Measurements from ENCODE around the gene CNTNAP1. TPM values are rescaled to one million over a fixed set of nuclear protein-coding genes. Genes with fewer than 3 reads are reported as not detected.
A peak's percentile ranks its signal among the peaks of the same experiment; 100 is the strongest.

The CNTNAP1 gene
- total and polyA plus RNA-seq, 10 of the 15 experiments (the other 5 are each of a cell fraction or from before 2014, with no cell fraction given): 0.95 to 29.9 (median 10.4) TPM

- SMC1A ChIA-PET (ENCODE audit: uncharacterized antibody, unreplicated experiment): interaction anchor here (1.0 to 1.9 kb wide), 11 partner anchors 21 to 106 kb away, joined by 3 to 14 read pairs (median 6); partner anchors contain the start of genes PSMC3IP and RETREG3
- in situ Hi-C loops (cut with MboI) (no loop called here), intact Hi-C loops (cut with micrococcal nuclease; ENCODE audit: unreplicated experiment) (loop anchor here (5.0 kb wide), 1 partner anchor 79 kb away; the partner anchor contains the start of gene RAMP2)
- WGBS (ENCODE audit: insufficient coverage, insufficient replicate concordance, low lambda C conversion rate, missing lambda C conversion rate): 5% methylated on average over 33 of the region's 34 CpGs
- DNase-seq (ENCODE audit: low read depth, low spot score) (no peak), FAIRE-seq (peak; percentile 41), ATAC-seq (peak; percentile 6)
- no peaks in the 10 kb centered on the region; the same call in 2 of the 3 replicates for H3K9me3 ChIP-seq (replicated peaks; ENCODE audit: control insufficient read depth, insufficient read depth, low read length)
- RAD21 ChIA-PET (ENCODE audit: unreplicated experiment): interaction anchor here (0.8 to 2.4 kb wide), 14 partner anchors 9 to 142 kb away, joined by 3 to 32 read pairs (median 6); partner anchors contain the start of genes BECN1, PSMC3IP and RAMP2
- H3K9ac ChIP-seq (ENCODE audit: control insufficient read depth, insufficient read depth, low read length): peak overlapping the region; percentile 84
- H3K4me3 ChIP-seq: peak overlapping the region; percentile 92
- CTCF ChIA-PET: interaction anchor here (0.6 to 3.3 kb wide), 13 partner anchors 9 to 324 kb away, joined by 3 to 32 read pairs (median 6); partner anchors contain the start of genes BECN1 and PSMC3IP
- H3K27ac ChIP-seq (ENCODE audit: control insufficient read depth, insufficient read depth): peak overlapping the region; percentile 83
- peak overlapping the region; percentile 78 for H2AFZ ChIP-seq (ENCODE audit: control insufficient read depth, low read depth, low read length)
- H4K20me1 ChIP-seq (ENCODE audit: control insufficient read depth, insufficient read depth): no peaks in the 10 kb centered on the region
- no TSS peak for BruUV-seq (replicated peaks)
- H3K4me1 ChIP-seq (ENCODE audit: control insufficient read depth, insufficient read depth, low read length): peaks cover 16% of the 10 kb centered on the region
- peak overlapping the region; percentile 91 for H3K4me2 ChIP-seq (ENCODE audit: control insufficient read depth, insufficient read depth)
- no peaks in the 10 kb centered on the region for H3K27me3 ChIP-seq (replicated peaks in 1 of 2; ENCODE audit: control insufficient read depth in 2 of 2, insufficient read depth in 2 of 2, low read length in 1 of 2)
- POLR2A ChIA-PET: interaction anchor here (0.9 to 2.0 kb wide), 12 partner anchors 8 to 105 kb away, joined by 3 to 12 read pairs (median 6); partner anchors contain the start of genes RETREG3 and TUBG1
- peaks cover 3 to 11% of the 10 kb centered on the region in 2 experiments; a peak in 3 of 4 replicates for H3K36me3 ChIP-seq (ENCODE audit: control insufficient read depth in 2 of 2, insufficient read depth in 2 of 2, low read length in 1 of 2)
- H3K79me2 ChIP-seq (ENCODE audit: control insufficient read depth, insufficient read depth, low read length): peaks cover 48% of the 10 kb centered on the region
- TF ChIP-seq MYC (IDR thresholded peaks at IDR 0.05; ENCODE audit: insufficient read depth, insufficient read length, insufficient replicate concordance, low read length, severe bottlenecking) (no peak), NFIC (IDR thresholded peaks at IDR 0.05; ENCODE audit: low read depth, low read length) (no peak), NR2F1 (conservative IDR thresholded peaks at IDR 0.05) (no peak), BMI1 (IDR thresholded peaks at IDR 0.05; ENCODE audit: borderline replicate concordance) (no peak), IRF5 (IDR thresholded peaks at IDR 0.05; ENCODE audit: borderline replicate concordance) (peak; percentile 11; the same call in 1 of the 2 replicates), CBFB (IDR thresholded peaks at IDR 0.05; ENCODE audit: low read depth) (no peak), USF2 (IDR thresholded peaks at IDR 0.05; ENCODE audit: borderline replicate concordance, low read depth, low read length) (no peak), IKZF1 (conservative IDR thresholded peaks at IDR 0.05) (0 out of 2 replicates have a peak, but pooled peaks have one; percentile 46), ZBTB40 (IDR thresholded peaks at IDR 0.05; ENCODE audit: borderline replicate concordance) (no peak), GATAD2B (conservative IDR thresholded peaks at IDR 0.05; ENCODE audit: low read depth) (no peak), HCFC1 (IDR thresholded peaks at IDR 0.05; ENCODE audit: low read length) (no peak; the same call in 1 of the 2 replicates), EED (IDR thresholded peaks at IDR 0.05; ENCODE audit: low read depth) (peak; percentile 3; the same call in 1 of the 2 replicates), STAT1 (conservative IDR thresholded peaks at IDR 0.05) (no peak), ATF7 (IDR thresholded peaks at IDR 0.05; ENCODE audit: low read depth) (no peak), POU2F2 (IDR thresholded peaks at IDR 0.05; ENCODE audit: borderline replicate concordance, low read depth, low read length) (no peak), RFX5 (IDR thresholded peaks at IDR 0.05; ENCODE audit: low read depth, low read length) (no peak), NFXL1 (IDR thresholded peaks at IDR 0.05; ENCODE audit: borderline replicate concordance) (no peak), ZNF384 (IDR thresholded peaks at IDR 0.05; ENCODE audit: borderline replicate concordance, low read depth, low read length) (no peak)
These were observed 532 bp downstream of the CNTNAP1 start for GRCh38 chr17:42682722-42683403.

Measured in GM12878 (cell line).